Gastroesophageal sphincter (tissue), 3 donors: ENCODE results near the gene PARVG.

Experiments
- EP300 ChIP-seq: sonication (generic); formaldehyde crosslinking; IDR thresholded peaks from one replicate; pipeline ENCODE4 v1.6.1; 2017; ENCODE audit warnings: antibody characterized with exemption, mild to moderate bottlenecking
- POLR2A ChIP-seq, 2 donors: fragments of 450-650 bp; IDR thresholded peaks; one replicate each; pipeline ENCODE4 v1.6.1; 2017; ENCODE audit warnings: antibody characterized with exemption in 2 of 2, mild to moderate bottlenecking in 2 of 2, moderate library complexity in 1 of 2
- POLR2AphosphoS5 ChIP-seq: sonication (generic); formaldehyde crosslinking; IDR thresholded peaks from one replicate; pipeline ENCODE4 v1.6.1; 2017; ENCODE audit warnings: antibody characterized with exemption
- TF ChIP-seq, protein P1 (sequence below), 4 experiments: fragments of 200-600 bp in 2 of 4; fragments of 450-650 bp in 2 of 4; sonication (generic) in 1 of 4; IDR thresholded peaks; one replicate each; pipeline ENCODE4 v1.5.1; 2017 to 2019; ENCODE audit warnings: antibody characterized with exemption in 4 of 4, mild to moderate bottlenecking in 2 of 4, moderate library complexity in 2 of 4

GRCh38 chr22:44254811-44255210, 74.1 kb downstream of the PARVG start:
- TF ChIP-seq, protein P1, sequence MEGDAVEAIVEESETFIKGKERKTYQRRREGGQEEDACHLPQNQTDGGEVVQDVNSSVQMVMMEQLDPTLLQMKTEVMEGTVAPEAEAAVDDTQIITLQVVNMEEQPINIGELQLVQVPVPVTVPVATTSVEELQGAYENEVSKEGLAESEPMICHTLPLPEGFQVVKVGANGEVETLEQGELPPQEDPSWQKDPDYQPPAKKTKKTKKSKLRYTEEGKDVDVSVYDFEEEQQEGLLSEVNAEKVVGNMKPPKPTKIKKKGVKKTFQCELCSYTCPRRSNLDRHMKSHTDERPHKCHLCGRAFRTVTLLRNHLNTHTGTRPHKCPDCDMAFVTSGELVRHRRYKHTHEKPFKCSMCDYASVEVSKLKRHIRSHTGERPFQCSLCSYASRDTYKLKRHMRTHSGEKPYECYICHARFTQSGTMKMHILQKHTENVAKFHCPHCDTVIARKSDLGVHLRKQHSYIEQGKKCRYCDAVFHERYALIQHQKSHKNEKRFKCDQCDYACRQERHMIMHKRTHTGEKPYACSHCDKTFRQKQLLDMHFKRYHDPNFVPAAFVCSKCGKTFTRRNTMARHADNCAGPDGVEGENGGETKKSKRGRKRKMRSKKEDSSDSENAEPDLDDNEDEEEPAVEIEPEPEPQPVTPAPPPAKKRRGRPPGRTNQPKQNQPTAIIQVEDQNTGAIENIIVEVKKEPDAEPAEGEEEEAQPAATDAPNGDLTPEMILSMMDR (IDR thresholded peaks at IDR 0.05) = no peak
- TF ChIP-seq POLR2A (IDR thresholded peaks at IDR 0.05) (no peak), POLR2AphosphoS5 (no peak), EP300 (no peak)
